Measurements from ENCODE around the gene APOBEC3B.
"Not testable (repeated sequence)": the region's sequence is repeated elsewhere in the genome, so short reads cannot be mapped to it uniquely, and the experiment has no call there.

The APOBEC3B gene

GRCh38 chr22:38965614-38966379, 16.4 kb upstream of the APOBEC3B start:
- no peak for DNase-seq (ENCODE audit: low read depth in 2 of 2, low spot score in 1 of 2)

- no peak for DNase-seq (ENCODE audit: low read depth in 2 of 2, low spot score in 1 of 2)
Observed at GRCh38 chr22:38966380-38966702, 15.8 kb upstream of the APOBEC3B start.

GRCh38 chr22:38966942-38967341, 15.2 kb upstream of the APOBEC3B start:
- DNase-seq (ENCODE audit: low read depth in 2 of 2, low spot score in 1 of 2): no peak

GRCh38 chr22:38967451-38968450, 14.4 kb upstream of the APOBEC3B start:
- no peak for DNase-seq (ENCODE audit: low read depth in 2 of 2, low spot score in 1 of 2)

- DNase-seq (ENCODE audit: low read depth in 2 of 2, low spot score in 1 of 2): no peak
Observed at GRCh38 chr22:38968801-38969200, 13.3 kb upstream of the APOBEC3B start.

GRCh38 chr22:38970551-38970950, 11.6 kb upstream of the APOBEC3B start:
- no peak for DNase-seq (ENCODE audit: low read depth in 2 of 2, low spot score in 1 of 2)

- DNase-seq (ENCODE audit: low read depth in 2 of 2, low spot score in 1 of 2): no peak
Observed at GRCh38 chr22:38971202-38971601, 10.9 kb upstream of the APOBEC3B start.

- DNase-seq (ENCODE audit: low read depth in 2 of 2, low spot score in 1 of 2): no peak
Observed at GRCh38 chr22:38971791-38972190, 10.4 kb upstream of the APOBEC3B start.

- no peak for DNase-seq (ENCODE audit: low read depth in 2 of 2, low spot score in 1 of 2)
Observed at GRCh38 chr22:38972558-38972957, 9.6 kb upstream of the APOBEC3B start.

GRCh38 chr22:38973289-38974169, 8.6 kb upstream of the APOBEC3B start:
- peak in 1 of 2 donors; percentile 16 for DNase-seq (ENCODE audit: low read depth in 2 of 2, low spot score in 1 of 2)

- DNase-seq (ENCODE audit: low read depth in 2 of 2, low spot score in 1 of 2): no peak
Observed at GRCh38 chr22:38974170-38974825, 7.8 kb upstream of the APOBEC3B start.

- no peak for DNase-seq (ENCODE audit: low read depth in 2 of 2, low spot score in 1 of 2)
Observed at GRCh38 chr22:38974826-38975175, 7.3 kb upstream of the APOBEC3B start.

GRCh38 chr22:38977289-38977688, 4.9 kb upstream of the APOBEC3B start:
- DNase-seq (ENCODE audit: low read depth in 2 of 2, low spot score in 1 of 2): not testable (repeated sequence)

GRCh38 chr22:38980587-38980986, 1.6 kb upstream of the APOBEC3B start:
- not testable (repeated sequence) for DNase-seq (ENCODE audit: low read depth in 2 of 2, low spot score in 1 of 2)

GRCh38 chr22:38981005-38981991, 849 bp upstream of the APOBEC3B start:
- no peak for DNase-seq (ENCODE audit: low read depth in 2 of 2, low spot score in 1 of 2)

GRCh38 chr22:38984224-38984623, 2.1 kb downstream of the APOBEC3B start:
- DNase-seq (ENCODE audit: low read depth in 2 of 2, low spot score in 1 of 2): no peak

GRCh38 chr22:38984784-38985757, 2.9 kb downstream of the APOBEC3B start:
- DNase-seq (ENCODE audit: low read depth in 2 of 2, low spot score in 1 of 2): peak; percentile 57 to 73

GRCh38 chr22:38986629-38987028, 4.5 kb downstream of the APOBEC3B start:
- DNase-seq (ENCODE audit: low read depth in 2 of 2, low spot score in 1 of 2): no peak
